Neuron (in vitro differentiated cells): ENCODE measurements around the gene CCDC15.

Experiments used
- H2AFZ ChIP-seq: one replicate; pipeline ENCODE4 v1.6.1; 2013; ENCODE audit warnings: low read depth, mild to moderate bottlenecking, inconsistent platforms, low read length, moderate library complexity
- H3K27me3 ChIP-seq: one replicate; pipeline ENCODE4 v1.6.1; 2013; ENCODE audit warnings: low read length; ENCODE audit not compliant: insufficient read depth
- H3K36me3 ChIP-seq: one replicate; pipeline ENCODE4 v1.6.1; 2013; ENCODE audit warnings: low read length; ENCODE audit not compliant: insufficient read depth
- H3K4me1 ChIP-seq: one replicate; pipeline ENCODE4 v1.6.1; 2013; ENCODE audit warnings: low read length; ENCODE audit not compliant: insufficient read depth
- H3K4me3 ChIP-seq: 2 replicates; pipeline ENCODE4 v1.5.1; 2013; ENCODE audit warnings: mild to moderate bottlenecking, low read length, moderate library complexity
- H3K9me3 ChIP-seq: one replicate; pipeline ENCODE4 v1.6.1; 2013; ENCODE audit warnings: low read length

CCDC15 gene

DNA sequence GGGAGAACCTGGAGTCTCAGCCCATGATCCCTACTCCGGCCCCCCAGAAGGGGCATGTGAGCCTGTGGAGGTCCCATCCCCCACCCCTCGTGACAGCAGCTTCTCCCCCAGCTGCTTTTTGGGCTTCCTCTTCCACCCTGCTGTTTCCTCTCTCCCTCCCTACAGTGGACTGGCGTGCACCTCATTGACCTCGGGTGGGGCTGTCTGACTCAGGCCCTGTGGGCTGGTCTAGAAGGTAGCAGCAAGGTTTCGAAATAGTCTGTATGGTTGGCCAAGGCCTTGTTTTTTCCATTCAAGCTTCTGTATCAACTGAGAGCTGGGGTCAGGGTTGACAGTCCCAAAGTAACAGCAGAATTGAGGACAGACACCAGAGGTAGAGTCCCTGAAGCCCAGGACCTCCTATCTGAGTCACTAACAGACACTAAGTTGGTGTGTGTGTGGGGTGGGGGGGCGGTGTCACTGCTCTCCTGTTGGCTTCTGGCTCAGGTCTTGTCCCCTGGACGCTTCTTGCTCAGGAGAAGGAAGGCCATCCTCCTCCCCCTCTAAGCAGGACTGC, 116.8 kb downstream of the CCDC15 start:
- Histone ChIP-seq H3K36me3 (no peaks in the 10 kb centered on the region), H2AFZ (no peak overlapping the region), H3K9me3 (no peaks in the 10 kb centered on the region), H3K4me3 (no peak overlapping the region), H3K27me3 (peaks cover 5% of the 10 kb centered on the region), H3K4me1 (no peaks in the 10 kb centered on the region)

GRCh38 chr11:125071435-125071834, 117.4 kb downstream of the CCDC15 start:
- H3K27me3 ChIP-seq = peaks cover 5% of the 10 kb centered on the region
- no peaks in the 10 kb centered on the region for H3K4me1 ChIP-seq
- H3K9me3 ChIP-seq = no peaks in the 10 kb centered on the region
- H3K36me3 ChIP-seq = no peaks in the 10 kb centered on the region
- no peak overlapping the region for H2AFZ ChIP-seq
- H3K4me3 ChIP-seq = no peak overlapping the region

- H3K4me1 ChIP-seq = no peaks in the 10 kb centered on the region
- H3K27me3 ChIP-seq = peaks cover 5% of the 10 kb centered on the region
- H3K4me3 ChIP-seq = no peak overlapping the region
- H3K9me3 ChIP-seq = no peaks in the 10 kb centered on the region
- no peaks in the 10 kb centered on the region for H3K36me3 ChIP-seq
- H2AFZ ChIP-seq = no peak overlapping the region
Measured at GRCh38 chr11:125071846-125072217, 117.8 kb downstream of the CCDC15 start.

- Histone ChIP-seq H3K36me3 (no peaks in the 10 kb centered on the region), H3K9me3 (no peaks in the 10 kb centered on the region)
Measured at GRCh38 chr11:125072218-125072960, 118.4 kb downstream of the CCDC15 start.

GRCh38 chr11:125072961-125073590, 119.1 kb downstream of the CCDC15 start:
- no peaks in the 10 kb centered on the region for H3K36me3 ChIP-seq
- H3K4me3 ChIP-seq = no peak overlapping the region
- no peak overlapping the region for H2AFZ ChIP-seq
- H3K4me1 ChIP-seq = no peaks in the 10 kb centered on the region
- H3K27me3 ChIP-seq = peaks cover 5% of the 10 kb centered on the region
- no peaks in the 10 kb centered on the region for H3K9me3 ChIP-seq

More at GRCh38 chr11:125072218-125072960, 118.4 kb downstream of the CCDC15 start:
- Histone ChIP-seq H3K27me3 (peaks cover 5% of the 10 kb centered on the region), H3K4me3 (no peak overlapping the region), H3K4me1 (no peaks in the 10 kb centered on the region), H2AFZ (no peak overlapping the region)

DNA sequence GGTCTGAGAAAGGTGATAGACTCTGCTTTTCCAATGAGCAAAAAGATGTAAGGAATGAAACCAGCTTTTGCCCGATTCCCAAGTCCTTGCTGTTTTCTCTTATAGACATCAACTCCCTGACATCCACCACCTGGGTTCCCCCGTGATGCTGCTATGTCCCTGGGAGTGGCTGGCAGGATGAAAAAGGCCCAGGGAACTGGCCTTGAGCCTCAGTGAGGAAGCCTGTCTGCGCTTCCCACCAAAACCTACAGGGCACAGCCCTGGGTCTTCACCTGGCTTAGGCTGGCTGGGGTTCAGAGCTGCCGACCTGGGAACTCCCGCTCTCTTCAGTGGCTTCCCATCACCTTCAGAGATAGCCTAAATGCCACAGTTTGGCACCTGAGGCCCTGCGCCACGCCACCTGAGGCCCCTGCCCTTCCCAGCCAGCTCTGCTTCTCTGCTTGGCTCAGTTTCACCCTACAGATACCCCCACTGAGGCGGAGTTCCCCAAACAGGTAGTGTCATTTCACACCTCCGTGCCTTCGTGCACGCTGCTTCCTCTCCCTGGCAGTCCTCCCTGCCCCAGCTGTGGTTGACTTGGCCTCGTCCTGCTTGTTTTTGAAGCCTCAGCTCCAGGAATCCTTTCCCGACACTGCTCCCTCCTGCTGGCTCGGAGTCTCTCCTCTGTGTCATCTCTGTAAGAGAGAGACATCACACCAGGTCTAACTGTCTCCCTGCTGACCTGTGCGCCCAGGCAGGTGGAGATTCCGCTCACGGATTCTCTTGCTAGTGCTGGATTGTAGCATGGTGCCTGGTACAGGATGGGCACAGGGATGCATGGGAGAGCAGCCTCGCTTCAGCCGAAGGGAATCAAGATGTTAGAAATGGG, 119.8 kb downstream of the CCDC15 start:
- H3K36me3 ChIP-seq = no peaks in the 10 kb centered on the region
- no peak overlapping the region for H2AFZ ChIP-seq
- H3K27me3 ChIP-seq = peaks cover 5% of the 10 kb centered on the region
- no peak overlapping the region for H3K4me3 ChIP-seq
- no peaks in the 10 kb centered on the region for H3K4me1 ChIP-seq
- H3K9me3 ChIP-seq = no peaks in the 10 kb centered on the region

DNA sequence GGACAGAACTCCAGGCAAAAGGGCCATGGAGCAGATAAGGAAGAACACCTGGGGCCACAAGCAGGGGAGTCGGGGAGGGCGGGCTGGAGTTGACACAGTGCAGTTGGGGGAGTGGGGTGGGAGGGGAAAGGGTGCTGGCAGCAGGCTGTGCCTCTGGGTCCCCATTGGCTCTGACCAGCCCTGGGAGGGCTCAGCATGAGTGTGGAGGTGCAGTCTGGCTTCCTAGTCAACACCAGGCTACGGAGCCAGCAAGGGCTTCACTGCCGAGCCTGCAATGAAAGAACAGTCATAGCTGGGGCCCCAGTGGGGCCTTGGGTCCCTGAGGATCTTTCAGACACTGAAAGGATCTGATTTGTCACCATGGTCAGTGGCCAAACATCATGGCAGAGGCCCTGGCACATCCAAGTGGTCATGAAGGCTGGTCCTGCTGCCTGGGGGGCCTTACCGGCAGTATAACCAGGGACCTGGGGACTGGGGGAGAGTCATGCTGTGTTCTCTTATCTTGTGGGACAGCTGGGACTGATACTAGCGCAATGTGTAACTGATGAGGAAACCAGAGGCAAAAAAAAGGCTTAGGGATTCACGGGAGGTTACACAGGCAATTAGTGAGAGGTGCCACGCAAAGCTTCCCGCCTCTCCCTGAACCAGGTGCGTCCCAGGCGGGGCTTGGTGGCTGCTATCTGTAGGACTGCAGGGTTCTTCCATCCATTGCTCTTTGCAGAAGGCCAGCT, 120.7 kb downstream of the CCDC15 start:
- Histone ChIP-seq H3K27me3 (peaks cover 5% of the 10 kb centered on the region), H3K36me3 (no peaks in the 10 kb centered on the region), H3K4me1 (no peaks in the 10 kb centered on the region), H2AFZ (no peak overlapping the region), H3K4me3 (no peak overlapping the region), H3K9me3 (no peaks in the 10 kb centered on the region)

GRCh38 chr11:125075242-125075625, 121.2 kb downstream of the CCDC15 start:
- Histone ChIP-seq H3K4me3 (no peak overlapping the region), H3K36me3 (no peaks in the 10 kb centered on the region), H3K4me1 (no peaks in the 10 kb centered on the region), H3K27me3 (peaks cover 5% of the 10 kb centered on the region), H3K9me3 (no peaks in the 10 kb centered on the region), H2AFZ (no peak overlapping the region)

DNA sequence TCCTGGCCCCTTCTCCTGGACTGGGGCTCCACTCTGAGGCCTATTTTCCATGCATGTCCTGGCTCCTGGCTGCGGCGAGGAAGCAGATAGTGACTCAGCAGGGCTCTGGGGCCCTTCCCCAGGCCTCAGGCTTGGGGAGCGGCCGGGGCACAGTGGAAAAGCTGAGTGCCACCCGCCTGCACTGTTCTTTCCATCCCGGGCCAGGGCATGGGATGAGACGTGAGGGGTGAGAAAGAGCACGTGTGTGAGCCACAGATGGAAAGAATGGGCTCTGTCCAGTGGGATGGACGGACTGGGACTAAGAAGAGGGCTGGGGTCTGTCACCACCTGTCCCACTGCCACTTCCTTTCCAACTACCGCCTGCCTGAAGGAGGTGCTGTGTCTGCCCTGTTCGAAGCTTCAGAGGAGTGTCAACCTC, 121.9 kb downstream of the CCDC15 start:
- Histone ChIP-seq H3K4me3 (no peak overlapping the region), H3K9me3 (no peaks in the 10 kb centered on the region), H3K27me3 (peaks cover 5% of the 10 kb centered on the region), H3K4me1 (no peaks in the 10 kb centered on the region), H3K36me3 (no peaks in the 10 kb centered on the region), H2AFZ (no peak overlapping the region)

DNA sequence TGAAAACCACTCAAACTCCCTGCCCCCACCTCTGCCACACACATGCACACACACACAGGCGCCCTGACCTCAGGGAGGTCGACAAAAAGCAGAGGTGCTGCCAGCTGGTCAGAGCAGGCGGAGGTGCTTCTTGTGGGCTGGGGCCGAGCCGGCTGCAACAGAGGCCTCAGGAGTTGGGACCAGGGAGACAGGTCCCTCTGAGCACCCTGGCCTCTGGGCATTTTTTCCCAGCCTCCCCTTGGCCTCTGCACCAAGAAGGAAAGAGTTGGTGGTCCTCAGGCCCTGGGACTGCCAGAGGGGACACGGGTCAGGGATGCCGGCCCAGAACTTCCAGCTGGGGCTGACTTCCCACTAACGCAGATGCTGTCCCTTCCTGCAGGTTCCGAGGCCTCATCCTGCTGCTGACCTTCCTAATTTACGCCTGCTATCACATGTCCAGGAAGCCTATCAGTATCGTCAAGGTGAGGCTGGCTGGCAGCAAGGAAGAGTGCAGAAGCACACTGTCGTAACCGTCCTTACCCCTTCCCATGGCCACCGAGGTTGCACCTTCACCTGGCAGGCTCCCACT, 122.5 kb downstream of the CCDC15 start:
- Histone ChIP-seq H2AFZ (no peak overlapping the region), H3K9me3 (no peaks in the 10 kb centered on the region), H3K4me3 (no peak overlapping the region), H3K4me1 (no peaks in the 10 kb centered on the region), H3K36me3 (no peaks in the 10 kb centered on the region), H3K27me3 (peaks cover 5% of the 10 kb centered on the region)

GRCh38 chr11:125078016-125078415, 124.0 kb downstream of the CCDC15 start:
- Histone ChIP-seq H2AFZ (no peak overlapping the region), H3K9me3 (no peaks in the 10 kb centered on the region), H3K4me3 (no peak overlapping the region), H3K4me1 (peaks cover 6% of the 10 kb centered on the region), H3K27me3 (peaks cover 3% of the 10 kb centered on the region), H3K36me3 (no peaks in the 10 kb centered on the region)

DNA sequence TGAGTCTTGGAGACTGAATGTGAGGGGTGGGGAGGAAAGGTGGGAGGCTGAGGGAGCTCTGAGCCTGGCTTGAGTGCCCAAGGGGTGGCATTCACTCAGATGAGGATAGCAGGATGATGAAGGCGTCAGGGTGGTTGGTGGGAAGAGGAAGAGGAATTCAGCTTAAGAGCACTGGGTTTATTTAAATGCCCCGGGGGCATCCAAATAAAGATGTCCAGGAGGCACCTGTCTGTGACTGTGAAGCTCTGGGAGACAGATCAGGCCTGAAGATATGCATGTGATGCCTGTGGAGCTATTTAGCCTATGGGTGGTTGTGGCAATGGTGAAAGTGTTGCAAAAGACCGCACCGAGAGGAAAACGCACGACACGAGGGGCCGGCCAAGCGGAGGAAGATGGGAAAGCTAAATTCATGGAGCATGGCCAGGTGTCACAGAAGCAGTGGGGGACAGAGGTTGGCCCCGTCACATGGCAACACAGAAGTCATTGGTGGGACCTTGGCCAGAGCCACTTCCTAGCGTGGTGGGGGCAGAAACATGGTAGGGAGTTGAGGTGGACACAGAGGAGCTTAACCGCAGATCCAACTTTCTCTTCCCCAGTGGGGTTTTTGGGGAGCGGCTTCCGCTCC, 124.6 kb downstream of the CCDC15 start:
- no peak overlapping the region for H2AFZ ChIP-seq
- H3K36me3 ChIP-seq = no peaks in the 10 kb centered on the region
- H3K27me3 ChIP-seq = peaks cover 2% of the 10 kb centered on the region
- H3K9me3 ChIP-seq = no peaks in the 10 kb centered on the region
- no peak overlapping the region for H3K4me3 ChIP-seq
- peaks cover 12% of the 10 kb centered on the region for H3K4me1 ChIP-seq
